Liver (tissue), 9 donors: ENCODE results near the gene TCF7L1. TPM values are rescaled to one million over a fixed set of nuclear protein-coding genes. Genes with fewer than 3 reads are reported as not detected.

Experiments
- DNase-seq: peaks from one replicate; pipeline ENCODE4 v3.0.0-alpha.2; 2017; ENCODE audit warnings: low spot score
- H3K27ac ChIP-seq, 2 donors: one replicate each; pipeline ENCODE4 v1.7.0; 2013; ENCODE audit warnings: inconsistent platforms in 2 of 2, low read length in 2 of 2, control low read depth in 1 of 2, low read depth in 1 of 2, mild to moderate bottlenecking in 1 of 2
- H3K27me3 ChIP-seq, 4 donors: one replicate each; pipeline versions ENCODE4 v1.6.1 to v1.7.0; 2013; ENCODE audit warnings: low read length in 3 of 4, inconsistent platforms in 1 of 4, mild to moderate bottlenecking in 1 of 4, moderate library complexity in 1 of 4; ENCODE audit not compliant: control insufficient read depth in 4 of 4, insufficient read depth in 4 of 4
- H3K36me3 ChIP-seq, 4 donors: one replicate each; pipeline versions ENCODE4 v1.6.1 to v1.7.0; 2013; ENCODE audit warnings: low read length in 3 of 4, mild to moderate bottlenecking in 3 of 4, low read depth in 1 of 4, moderate library complexity in 1 of 4; ENCODE audit not compliant: control insufficient read depth in 4 of 4, insufficient read depth in 3 of 4
- H3K4me1 ChIP-seq, 4 donors: one replicate each; pipeline versions ENCODE4 v1.6.1 to v1.7.0; 2013; ENCODE audit warnings: low read length in 3 of 4, mild to moderate bottlenecking in 3 of 4, moderate library complexity in 1 of 4; ENCODE audit not compliant: control insufficient read depth in 4 of 4, insufficient read depth in 4 of 4
- H3K4me3 ChIP-seq, 3 donors: one replicate each; pipeline versions ENCODE4 v1.6.1 to v1.7.0; 2013; ENCODE audit warnings: low read length in 3 of 3, control low read depth in 1 of 3, low read depth in 1 of 3, mild to moderate bottlenecking in 1 of 3
- H3K9ac ChIP-seq, 2 donors: one replicate each; pipeline ENCODE4 v1.7.0; 2013; ENCODE audit warnings: low read length in 2 of 2, mild to moderate bottlenecking in 2 of 2, moderate library complexity in 2 of 2, control low read depth in 1 of 2, low read depth in 1 of 2
- H3K9me3 ChIP-seq, 4 donors: one replicate each; pipeline versions ENCODE4 v1.6.1 to v1.7.0; 2013; ENCODE audit warnings: low read length in 3 of 4; ENCODE audit not compliant: control insufficient read depth in 4 of 4
- ATF3 ChIP-seq: IDR thresholded peaks from 2 replicates; pipeline ENCODE4 v1.6.1; 2016; ENCODE audit warnings: antibody characterized with exemption
- CTCF ChIP-seq: fragments of 150-350 bp; IDR thresholded peaks from 2 replicates; pipeline ENCODE4 v1.5.1; 2017; ENCODE audit warnings: improper control_type of control experiment, low read depth, low read length; ENCODE audit not compliant: missing input control
- EGR1 ChIP-seq, 2 donors: IDR thresholded peaks; 2 replicates each; pipeline ENCODE4 v1.6.1; 2016 to 2018; ENCODE audit warnings: antibody characterized with exemption in 2 of 2, low read depth in 2 of 2
- FOXA1 ChIP-seq: IDR thresholded peaks from 2 replicates; pipeline ENCODE4 v1.6.1; 2016; ENCODE audit warnings: antibody characterized with exemption
- FOXA2 ChIP-seq: IDR thresholded peaks from 2 replicates; pipeline ENCODE4 v1.6.1; 2016; ENCODE audit warnings: antibody characterized with exemption
- GABPA ChIP-seq, 2 donors: IDR thresholded peaks in 1 of 2; conservative IDR thresholded peaks in 1 of 2; 2 replicates each; pipeline ENCODE4 v1.6.1; 2016; ENCODE audit warnings: antibody characterized with exemption in 2 of 2, mild to moderate bottlenecking in 1 of 2, moderate library complexity in 1 of 2
- HNF4A ChIP-seq, 2 donors: conservative IDR thresholded peaks; 2 replicates each; pipeline ENCODE4 v1.6.1; 2016; ENCODE audit warnings: antibody characterized with exemption in 2 of 2, mild to moderate bottlenecking in 2 of 2
- HNF4G ChIP-seq: IDR thresholded peaks from 2 replicates; pipeline ENCODE4 v1.6.1; 2016; ENCODE audit warnings: antibody characterized with exemption
- JUND ChIP-seq, 2 donors: IDR thresholded peaks; 2 replicates each; pipeline ENCODE4 v1.6.1; 2016; ENCODE audit warnings: antibody characterized with exemption in 2 of 2
- MAX ChIP-seq: IDR thresholded peaks from 2 replicates; pipeline ENCODE4 v1.6.1; 2016; ENCODE audit warnings: antibody characterized with exemption
- NR2F2 ChIP-seq: IDR thresholded peaks from 2 replicates; pipeline ENCODE4 v1.6.1; 2016; ENCODE audit warnings: antibody characterized with exemption
- RAD21 ChIP-seq, 2 donors: IDR thresholded peaks; 2 replicates each; pipeline ENCODE4 v1.6.1; 2016; ENCODE audit warnings: antibody characterized with exemption in 2 of 2, mild to moderate bottlenecking in 2 of 2
- REST ChIP-seq: IDR thresholded peaks from 2 replicates; pipeline ENCODE4 v1.6.1; 2016; ENCODE audit warnings: antibody characterized with exemption, mild to moderate bottlenecking
- RXRA ChIP-seq, 2 donors: IDR thresholded peaks; 2 replicates each; pipeline ENCODE4 v1.6.1; 2017 to 2018; ENCODE audit warnings: antibody characterized with exemption in 2 of 2, mild to moderate bottlenecking in 1 of 2
- SP1 ChIP-seq: IDR thresholded peaks from 2 replicates; pipeline ENCODE4 v1.6.1; 2018; ENCODE audit warnings: antibody characterized with exemption, mild to moderate bottlenecking
- TAF1 ChIP-seq: conservative IDR thresholded peaks from 2 replicates; pipeline ENCODE4 v1.6.1; 2016; ENCODE audit warnings: antibody characterized with exemption, mild to moderate bottlenecking
- YY1 ChIP-seq: IDR thresholded peaks from 2 replicates; pipeline ENCODE4 v1.6.1; 2016; ENCODE audit warnings: antibody characterized with exemption, mild to moderate bottlenecking
- ZBTB33 ChIP-seq: IDR thresholded peaks from 2 replicates; pipeline ENCODE4 v1.6.1; 2016; ENCODE audit warnings: antibody characterized with exemption
- WGBS: extraction: QIAGEN DNeasy Blood & Tissue Kit; methylation state at CpG from one replicate; pipeline ENCODE4 v1.1.7; 2013; 5-methylcytosine and 5-hydroxymethylcytosine counted together
- polyA plus RNA-seq, 2 donors: library from polyadenylated mRNA; stranded (reverse) in 1 of 2; unstranded in 1 of 2; fragments of 200-250 nt in 1 of 2; fragments of >200 nt in 1 of 2; fragmentation: Nextera tagmentation in 1 of 2; extraction: Ambion mirVana in 1 of 2; gene quantifications; one replicate each; pipeline versions ENCODE4 v1.2.1 to v1.2.3, GENCODE V29; 2013 to 2015
- total RNA-seq, 2 donors: library from RNA; depleted of rRNA; stranded (reverse); fragments of >200 nt; gene quantifications; one replicate each; pipeline ENCODE4 v1.2.3, GENCODE V29; 2014
- donor health status: healthy.
- donor health status: healthy.
- donor health status: healthy.
- donor health status: healthy.
- donor health status: healthy.

The TCF7L1 gene
- total and polyA plus RNA-seq, 4 donors = 1.6 to 6.0 (median 4.8) TPM

- Histone ChIP-seq H3K4me1 (peaks cover 0 to 5% (median under 1%) of the 10 kb centered on the region in 4 donors), H3K27me3 (no peaks in the 10 kb centered on the region), H3K4me3 (no peak overlapping the region), H3K9ac (no peak overlapping the region), H3K9me3 (no peaks in the 10 kb centered on the region), H3K36me3 (no peaks in the 10 kb centered on the region), H3K27ac (no peak overlapping the region)
- 86% methylated on average over 2 of the region's 2 CpGs for WGBS
- TF ChIP-seq JUND (IDR thresholded peaks at IDR 0.05) (no peak), RXRA (IDR thresholded peaks at IDR 0.05) (no peak), RAD21 (IDR thresholded peaks at IDR 0.05) (no peak), CTCF (no peak), EGR1 (IDR thresholded peaks at IDR 0.05; ENCODE audit: low read depth in 2 of 2) (no peak), SP1 (no peak), NR2F2 (no peak), HNF4A (conservative IDR thresholded peaks at IDR 0.05) (no peak), MAX (no peak), ATF3 (no peak), FOXA2 (no peak), FOXA1 (no peak), GABPA (IDR thresholded peaks at IDR 0.05 in 1 of 2, conservative IDR thresholded peaks at IDR 0.05 in 1 of 2) (no peak), REST (no peak), ZBTB33 (no peak), TAF1 (no peak), YY1 (no peak), HNF4G (no peak)
- no peak for DNase-seq
These were observed 19.7 kb downstream of the TCF7L1 start for GRCh38 chr2:85152895-85153294.
